Epithelial cell of prostate (primary cell): Measurements from ENCODE around the gene FYTTD1.
A peak's percentile ranks its signal among the peaks of the same experiment; 100 is the strongest.

Experiments
- DNase-seq: peaks from one replicate; pipeline ENCODE4 v3.0.0-alpha.2; 2011; ENCODE audit warnings: low read depth, low spot score
- H3K27ac ChIP-seq: fragments of 450-650 bp; 2 replicates; pipeline ENCODE4 v1.5.1; 2017; ENCODE audit warnings: mild to moderate bottlenecking

The FYTTD1 gene

DNA sequence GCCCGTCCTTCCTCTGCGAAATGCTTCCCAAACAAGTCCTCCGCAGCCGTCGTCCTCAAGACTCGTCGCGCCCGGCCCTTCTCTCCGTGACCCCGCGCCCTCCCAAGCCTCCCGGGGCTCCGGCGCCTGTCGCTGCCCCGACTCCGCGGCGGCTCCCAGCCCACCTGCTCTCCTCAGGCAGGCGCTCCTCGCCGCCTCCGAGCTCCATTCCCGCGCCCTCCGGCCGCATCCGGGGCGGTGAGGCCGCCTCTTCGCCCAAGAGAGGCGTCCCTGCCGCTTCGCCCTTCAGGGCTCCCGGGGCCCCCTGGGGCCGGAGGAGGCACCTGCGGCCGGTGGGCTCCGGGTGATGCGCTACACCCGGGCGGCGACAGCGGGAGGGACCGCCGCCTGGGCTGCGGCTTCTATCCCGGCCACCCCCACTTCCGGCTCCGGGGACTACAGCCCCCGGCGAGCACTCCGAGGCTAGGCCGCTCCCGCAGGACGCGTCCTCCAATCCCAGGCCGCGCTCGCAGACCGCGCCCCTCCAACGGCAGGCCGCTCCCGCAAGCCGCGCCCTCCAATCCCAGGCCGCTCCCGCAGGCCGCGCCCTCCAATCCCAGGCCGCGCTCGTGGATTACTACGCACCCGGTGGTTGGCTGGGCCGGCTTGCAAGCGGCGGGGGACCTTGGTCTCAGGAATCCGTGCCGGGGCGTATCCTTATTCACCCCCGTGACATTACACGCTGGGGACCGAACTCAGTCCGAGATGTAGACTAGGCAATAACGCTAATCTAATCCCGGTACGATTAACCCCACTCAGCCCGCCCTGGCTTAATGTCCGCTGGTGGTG lies 13.0 kb upstream of the FYTTD1 start, which contains the start of gene RUBCN:
RUBCN (minus strand) TSS at position 414 of the 828 bp plus-strand sequence; CDS start at position 229, 185 bp downstream.
- H3K27ac ChIP-seq, result peak within 1 kb of the TSS; percentile 70
- DNase-seq, result peak; percentile 75

DNA sequence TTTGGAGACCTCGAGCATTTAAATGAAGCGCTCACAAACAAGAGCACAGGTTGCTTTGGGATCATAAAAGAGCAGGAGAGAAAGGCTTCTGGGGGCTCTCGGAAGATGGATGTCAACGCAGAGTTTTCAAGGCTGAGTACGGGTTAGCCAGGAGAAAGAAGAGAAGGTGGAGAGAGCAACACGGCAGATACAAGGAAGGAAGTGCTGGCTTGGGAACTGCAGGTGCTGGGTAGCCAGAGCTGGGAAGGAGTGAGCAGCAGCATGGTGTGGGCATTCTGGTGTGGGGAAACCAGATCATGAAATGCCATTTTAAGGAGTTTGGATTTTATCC lies 12.4 kb upstream of the FYTTD1 start:
- peak overlapping the region; percentile 70 for H3K27ac ChIP-seq

DNA sequence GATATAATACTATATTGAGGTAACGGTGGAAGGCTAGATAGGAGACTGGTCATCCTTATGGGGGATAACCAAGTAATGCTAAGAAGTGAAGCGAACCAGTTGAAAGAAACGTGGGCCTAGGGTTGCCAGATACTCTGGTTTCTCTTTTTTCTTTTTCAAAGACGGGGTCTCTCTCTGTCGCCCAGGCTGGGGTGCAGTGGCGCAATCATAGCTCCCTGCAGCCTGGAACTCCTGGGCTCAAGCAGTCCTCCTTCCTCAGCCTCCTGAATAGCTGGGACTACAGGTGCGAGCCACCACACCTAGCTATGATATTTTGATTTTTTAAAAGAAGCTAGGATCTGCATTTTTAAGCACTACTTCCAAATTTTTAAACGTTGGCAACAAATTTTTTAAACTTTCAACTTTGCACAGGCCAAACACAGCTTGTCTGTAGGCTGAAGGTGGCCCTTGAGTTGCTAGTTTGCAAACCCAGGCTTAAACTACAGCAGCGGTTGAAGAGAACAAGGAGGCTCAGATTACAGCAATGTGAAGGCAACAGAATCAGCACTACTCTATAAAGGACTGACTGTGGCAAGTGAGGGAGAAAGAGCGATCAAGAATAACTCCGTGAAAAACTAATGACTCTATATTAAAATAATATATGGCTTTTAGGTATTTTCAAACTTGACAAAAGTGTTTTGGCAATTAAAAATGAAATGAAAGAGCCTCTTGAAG lies 11.8 kb upstream of the FYTTD1 start:
- no peak for DNase-seq
- H3K27ac ChIP-seq, result peak overlapping the region; percentile 70

More for the DNA sequence above, 12.4 kb upstream of the FYTTD1 start:
- DNase-seq, result no peak

- DNase-seq, result no peak
- H3K27ac ChIP-seq, result no peak overlapping the region
Observed at GRCh38 chr3:197742787-197743186, 6.9 kb upstream of the FYTTD1 start.

DNA sequence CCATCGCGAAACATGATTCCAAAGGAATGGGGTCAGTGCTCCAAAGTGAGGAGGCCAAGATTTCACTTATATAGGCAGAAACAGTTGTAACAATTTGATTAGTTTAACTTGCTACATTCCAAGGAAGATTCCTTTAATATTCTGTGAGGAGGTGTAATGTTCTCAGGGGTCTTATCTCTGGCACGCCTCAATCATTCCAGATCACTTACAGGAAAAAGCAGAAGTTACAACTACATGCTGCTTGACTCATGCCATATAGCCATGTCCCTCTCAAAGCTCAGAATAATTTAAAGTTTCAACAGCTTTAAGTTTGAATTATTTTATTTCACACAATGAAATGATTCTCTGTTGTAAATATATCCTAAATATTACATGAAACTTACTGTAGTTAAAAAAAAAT lies 3.5 kb upstream of the FYTTD1 start:
- DNase-seq, result no peak
- no peak overlapping the region for H3K27ac ChIP-seq

GRCh38 chr3:197746801-197747237 lies 2.9 kb upstream of the FYTTD1 start:
- DNase-seq, result no peak
- H3K27ac ChIP-seq, result no peak overlapping the region

- H3K27ac ChIP-seq, result peak overlapping the region; percentile 87
- no peak for DNase-seq
Observed at GRCh38 chr3:197748597-197749314, 927 bp upstream of the FYTTD1 start.

DNA sequence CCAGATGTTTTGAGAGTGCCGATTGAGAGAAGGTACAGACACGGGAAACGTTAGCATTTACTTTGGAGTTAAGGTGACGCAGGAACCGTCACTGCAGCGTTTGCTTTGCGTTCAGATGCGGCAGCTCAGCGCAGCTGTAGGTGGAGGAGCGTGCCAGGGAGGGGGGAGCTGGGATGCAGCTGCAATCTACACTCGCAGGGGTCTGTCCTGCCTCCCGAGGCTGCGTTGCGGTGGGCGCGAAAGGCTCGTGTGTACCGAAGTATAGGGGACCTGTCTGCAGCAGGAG lies 425 bp upstream of the FYTTD1 start:
- peak overlapping the region; percentile 87 for H3K27ac ChIP-seq
- no peak for DNase-seq

DNA sequence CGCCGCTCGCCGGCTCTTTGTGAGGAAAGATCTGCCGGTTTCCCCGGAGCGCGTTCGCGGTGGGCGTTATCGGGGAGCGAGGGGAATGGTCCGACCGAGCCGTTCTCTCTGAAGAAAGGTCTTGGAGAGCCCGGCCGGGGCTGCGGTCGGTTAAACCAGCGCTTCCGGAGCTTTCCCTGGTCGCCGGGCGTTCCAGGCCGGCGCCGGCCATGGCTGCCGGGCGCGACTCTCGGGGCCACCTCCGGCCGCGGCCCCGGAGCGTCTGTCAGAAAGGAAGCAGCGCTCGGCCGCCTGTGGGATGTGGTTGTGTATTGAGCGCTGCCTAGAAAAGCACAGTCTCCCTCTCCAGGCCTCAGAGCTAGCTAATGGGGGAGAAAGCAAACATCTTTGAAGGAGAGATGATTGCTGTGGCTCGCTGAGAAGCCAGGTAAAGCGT lies 731 bp downstream of the FYTTD1 start:
- DNase-seq, result no peak
- H3K27ac ChIP-seq, result peak overlapping the region; percentile 87

DNA sequence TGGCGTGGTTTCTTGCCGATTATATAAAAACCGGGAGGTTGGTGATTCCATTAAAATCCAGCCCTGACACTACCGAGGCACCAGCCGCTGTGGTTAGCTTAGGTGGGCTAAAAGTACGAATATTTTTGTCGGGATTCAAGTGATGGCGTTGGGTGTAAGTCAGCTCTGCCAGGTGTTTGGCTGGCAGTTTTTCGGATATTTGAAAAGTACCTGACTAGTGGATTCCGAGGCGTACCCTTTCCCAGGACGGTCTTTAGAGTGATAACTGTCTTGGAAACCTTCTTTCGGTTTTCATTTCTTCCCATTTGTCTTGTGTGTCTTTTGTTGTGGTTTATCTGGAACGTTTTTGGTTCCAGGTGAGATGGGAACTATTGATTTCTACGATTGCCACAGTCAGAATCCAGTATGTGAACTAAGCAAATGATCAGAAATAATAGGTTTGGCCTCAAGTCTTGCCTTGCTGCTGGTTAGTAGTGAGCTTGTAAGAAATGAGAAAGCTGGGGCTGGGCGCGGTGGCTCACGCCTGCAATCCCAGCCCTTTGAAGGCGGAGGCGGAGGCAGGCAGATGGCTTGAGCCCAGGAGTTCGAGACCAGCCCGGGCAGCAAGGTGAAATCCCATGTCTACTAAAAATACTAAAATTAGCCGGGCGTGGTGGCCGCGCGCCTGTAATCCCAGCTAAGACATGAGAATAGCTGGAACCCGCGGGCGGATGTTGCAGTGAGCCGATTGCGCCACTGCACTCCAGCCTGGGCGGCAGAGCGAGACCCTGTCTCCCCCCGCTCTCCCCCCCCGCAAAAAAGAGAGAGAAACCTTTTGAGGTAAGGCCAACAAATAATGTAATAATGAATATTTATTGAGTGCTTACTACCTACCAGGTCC lies 1.4 kb downstream of the FYTTD1 start:
- no peak for DNase-seq

GRCh38 chr3:197752107-197752506 lies 2.4 kb downstream of the FYTTD1 start:
- no peak overlapping the region for H3K27ac ChIP-seq
- DNase-seq, result no peak

More for the DNA sequence above, 1.4 kb downstream of the FYTTD1 start:
- peak overlapping the region; percentile 87 for H3K27ac ChIP-seq

- no peak for DNase-seq
- no peak overlapping the region for H3K27ac ChIP-seq
Observed at GRCh38 chr3:197753263-197753662, 3.6 kb downstream of the FYTTD1 start.

DNA sequence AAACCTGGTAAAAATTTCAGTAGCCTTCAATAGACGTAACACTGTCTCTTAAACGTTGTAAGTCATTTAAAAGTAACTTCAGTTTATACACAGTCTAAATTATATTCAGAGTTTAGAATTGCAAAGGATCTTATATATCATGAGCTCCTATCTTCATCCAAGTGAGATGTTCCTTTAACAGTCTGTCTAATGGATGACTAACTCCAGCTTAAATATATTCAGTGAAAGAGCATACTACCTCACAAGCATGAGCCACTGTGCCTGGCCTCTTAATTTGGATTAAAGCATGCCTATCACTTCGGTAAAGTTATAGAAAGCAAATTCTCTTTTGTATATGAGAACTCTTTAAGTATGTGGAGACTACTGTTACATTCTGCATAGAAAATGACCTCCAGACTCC lies 7.0 kb downstream of the FYTTD1 start:
- H3K27ac ChIP-seq, result no peak overlapping the region
- no peak for DNase-seq

DNA sequence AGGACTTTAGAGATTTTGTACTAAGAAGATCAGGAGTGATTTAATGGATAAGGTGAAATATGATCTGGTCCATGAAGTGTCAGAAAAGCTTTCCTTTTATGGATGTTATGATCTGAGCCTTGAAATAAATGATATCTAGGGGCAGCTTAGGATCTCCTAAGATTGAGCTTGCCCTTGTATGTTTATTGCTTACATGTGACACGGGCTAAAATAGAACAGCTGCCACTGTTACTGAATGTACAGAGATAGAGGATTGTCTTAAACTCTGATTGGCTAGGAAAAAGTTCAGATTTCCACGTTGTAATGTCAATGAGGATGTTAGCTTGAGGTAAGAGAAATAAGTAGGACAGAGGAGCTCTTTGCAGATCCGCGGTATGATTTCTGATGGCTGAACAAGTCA lies 8.8 kb downstream of the FYTTD1 start:
- DNase-seq, result no peak

DNA sequence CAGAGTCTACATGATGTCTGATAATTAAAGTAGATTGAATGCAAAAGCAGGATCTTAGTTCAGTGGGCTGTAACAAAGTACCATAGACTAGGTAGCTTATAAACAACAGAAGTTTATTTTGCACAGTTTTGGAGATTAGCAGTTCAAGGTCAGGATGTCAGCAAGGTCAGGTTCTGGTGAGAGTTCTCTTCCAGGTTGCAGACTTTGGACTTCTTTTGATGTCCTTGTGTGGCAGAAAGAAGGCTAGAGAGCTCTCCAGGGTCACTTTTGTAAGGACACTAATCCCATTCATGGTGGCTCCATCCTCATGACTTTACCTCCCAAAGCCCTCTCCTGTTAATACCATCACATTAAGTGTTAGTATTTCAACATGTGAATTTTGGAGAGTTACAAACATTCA lies 12.1 kb downstream of the FYTTD1 start:
- no peak for DNase-seq
- no peak overlapping the region for H3K27ac ChIP-seq

More for the DNA sequence above, 8.8 kb downstream of the FYTTD1 start:
- no peak overlapping the region for H3K27ac ChIP-seq

DNA sequence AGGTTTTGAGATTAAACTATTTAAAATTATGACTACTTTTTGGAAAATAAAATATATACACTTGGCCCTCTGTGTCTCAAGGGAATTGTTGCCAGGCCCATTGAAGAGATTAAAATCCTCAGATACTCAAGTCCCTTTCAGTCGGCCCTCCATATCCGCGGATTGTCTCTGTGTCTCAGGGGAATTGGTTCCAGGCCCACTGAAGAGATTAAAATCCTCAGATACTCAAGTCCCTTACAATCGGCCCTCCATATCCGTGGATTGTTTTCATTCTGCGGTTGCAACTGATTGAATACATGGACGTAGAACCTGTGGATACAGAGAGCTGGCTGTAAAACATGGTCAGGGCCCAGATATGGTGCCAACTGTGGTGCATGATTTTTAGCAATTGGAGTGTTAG lies 25.6 kb downstream of the FYTTD1 start:
- no peak for DNase-seq

GRCh38 chr3:197782230-197782629 lies 32.5 kb downstream of the FYTTD1 start:
- no peak for DNase-seq
- H3K27ac ChIP-seq, result no peak overlapping the region

More for the DNA sequence above, 25.6 kb downstream of the FYTTD1 start:
- no peak overlapping the region for H3K27ac ChIP-seq

- DNase-seq, result no peak
- H3K27ac ChIP-seq, result no peak overlapping the region
Observed at GRCh38 chr3:197784019-197784585, 34.4 kb downstream of the FYTTD1 start.

DNA sequence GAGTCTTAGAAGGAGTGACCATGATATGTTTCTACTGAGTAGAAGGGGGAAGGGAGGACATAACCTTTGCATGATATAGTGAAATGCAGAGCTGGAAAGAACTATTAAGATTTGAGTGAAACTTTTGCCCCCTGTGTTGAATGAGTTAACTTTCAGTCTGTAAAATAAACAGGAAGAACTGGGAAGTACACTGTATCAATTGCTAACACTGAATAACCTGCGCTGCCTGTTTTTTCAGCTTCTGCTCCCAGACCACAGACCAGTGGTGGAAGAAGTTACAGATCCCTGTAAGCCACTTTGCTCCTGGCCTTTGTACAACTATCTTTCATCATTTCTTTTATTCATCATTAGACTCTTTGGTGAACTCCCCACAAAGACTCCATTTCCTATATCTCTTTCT lies 37.7 kb downstream of the FYTTD1 start:
- DNase-seq, result no peak
- no peak overlapping the region for H3K27ac ChIP-seq

DNA sequence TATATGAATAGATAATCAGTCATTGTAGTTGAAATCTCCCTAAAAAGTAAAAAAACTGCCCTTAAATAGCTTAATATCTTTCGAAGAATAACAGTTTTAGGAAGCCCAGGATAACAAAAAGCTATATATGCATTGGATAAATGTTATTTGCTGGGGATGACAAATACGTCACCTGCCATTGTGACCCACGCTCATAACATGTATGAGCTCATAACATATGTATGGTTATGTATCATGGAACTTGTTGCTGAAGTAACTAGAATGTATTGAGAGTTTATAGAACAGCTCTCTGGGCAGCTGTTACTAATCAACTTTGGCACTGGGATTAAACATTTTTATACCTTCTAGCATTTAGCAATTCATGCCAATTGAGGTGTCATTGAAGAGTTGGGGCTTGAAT lies 39.6 kb downstream of the FYTTD1 start:
- H3K27ac ChIP-seq, result no peak overlapping the region
- DNase-seq, result no peak
